Nephron progenitor cell (in vitro differentiated cells): ENCODE data around the gene S100A16.
"Not testable (repeated sequence)": the region's sequence is repeated elsewhere in the genome, so short reads cannot be mapped to it uniquely, and the experiment has no call there.

ENCODE experiments used
- DNase-seq: peaks from one replicate; pipeline ENCODE4 v3.0.0; 2021
- H3K27ac Mint-ChIP-seq: 2 replicates; pipeline ENCODE4 v1.8.0; 2021; ENCODE audit warnings: mild to moderate bottlenecking, moderate library complexity, mixed read lengths
- H3K27me3 Mint-ChIP-seq: 2 replicates; pipeline ENCODE4 v1.8.0; 2021; ENCODE audit warnings: mild to moderate bottlenecking, low read depth, mixed read lengths; ENCODE audit not compliant: poor library complexity
- H3K36me3 Mint-ChIP-seq: 2 replicates; pipeline ENCODE4 v1.8.0; 2021; ENCODE audit warnings: low read depth, mixed read lengths
- H3K4me1 Mint-ChIP-seq: 2 replicates; pipeline ENCODE4 v1.8.0; 2021; ENCODE audit warnings: mixed read lengths
- H3K4me3 Mint-ChIP-seq: 2 replicates; pipeline ENCODE4 v1.8.0; 2021; ENCODE audit warnings: mild to moderate bottlenecking, moderate library complexity, mixed read lengths
- H3K9me3 Mint-ChIP-seq: 2 replicates; pipeline ENCODE4 v1.8.0; 2021; ENCODE audit warnings: mild to moderate bottlenecking, moderate library complexity, mixed read lengths
- CTCF ChIP-seq: fragments of 200-600 bp; sonication (generic); IDR thresholded peaks from 2 replicates; pipeline ENCODE4 v1.5.0; 2021; ENCODE audit warnings: antibody characterized with exemption

Gene S100A16

DNA sequence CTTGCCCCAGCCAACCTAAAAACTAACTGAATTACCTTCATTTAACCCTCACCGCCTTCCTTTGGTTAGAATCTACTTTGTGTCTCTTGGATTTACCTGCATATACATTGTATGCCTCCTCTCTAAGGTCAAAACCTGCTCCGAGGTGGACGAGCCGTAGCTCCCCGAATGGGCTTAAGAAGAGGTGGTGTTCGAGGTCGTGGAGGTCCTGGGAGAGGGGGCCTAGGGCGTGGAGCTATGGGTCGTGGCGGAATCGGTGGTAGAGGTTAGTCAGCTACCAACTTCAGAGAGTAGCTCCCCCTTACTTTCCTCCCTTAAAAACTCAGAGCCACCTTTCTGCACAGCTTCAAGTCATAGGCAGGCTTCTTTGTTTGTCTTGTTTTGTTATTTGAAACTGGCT, 30.2 kb upstream of the S100A16 start:
- Mint-ChIP-seq H3K27ac (peak overlapping the region; percentile 52), H3K9me3 (no peaks in the 10 kb centered on the region), H3K27me3 (no peaks in the 10 kb centered on the region), H3K4me3 (no peak overlapping the region), H3K36me3 (peaks cover 79% of the 10 kb centered on the region), H3K4me1 (peaks cover 37% of the 10 kb centered on the region)
- no peak for DNase-seq
- TF ChIP-seq CTCF, result no peak

DNA sequence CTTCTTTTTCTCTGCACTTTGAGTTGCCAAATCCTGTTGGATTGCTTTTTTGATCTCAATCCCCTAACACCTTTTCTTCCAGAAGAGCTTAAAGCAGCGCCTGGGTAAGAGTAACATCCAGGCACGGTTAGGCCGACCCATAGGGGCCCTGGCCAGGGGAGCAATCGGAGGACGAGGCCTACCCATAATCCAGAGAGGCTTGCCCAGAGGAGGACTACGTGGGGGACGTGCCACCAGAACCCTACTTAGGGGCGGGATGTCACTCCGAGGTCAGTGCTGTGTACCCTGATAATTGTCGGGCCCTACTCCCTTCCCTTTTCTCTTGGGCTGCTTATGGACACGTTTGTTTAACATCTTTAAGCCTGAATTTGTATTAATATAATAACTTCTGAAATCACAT, 29.2 kb upstream of the S100A16 start:
- H3K4me3 Mint-ChIP-seq, result no peak overlapping the region
- no peak for DNase-seq
- H3K27ac Mint-ChIP-seq, result peak overlapping the region; percentile 45
- TF ChIP-seq CTCF, result no peak
- no peaks in the 10 kb centered on the region for H3K9me3 Mint-ChIP-seq
- peaks cover 83% of the 10 kb centered on the region for H3K36me3 Mint-ChIP-seq
- peaks cover 35% of the 10 kb centered on the region for H3K4me1 Mint-ChIP-seq
- H3K27me3 Mint-ChIP-seq, result no peaks in the 10 kb centered on the region

DNA sequence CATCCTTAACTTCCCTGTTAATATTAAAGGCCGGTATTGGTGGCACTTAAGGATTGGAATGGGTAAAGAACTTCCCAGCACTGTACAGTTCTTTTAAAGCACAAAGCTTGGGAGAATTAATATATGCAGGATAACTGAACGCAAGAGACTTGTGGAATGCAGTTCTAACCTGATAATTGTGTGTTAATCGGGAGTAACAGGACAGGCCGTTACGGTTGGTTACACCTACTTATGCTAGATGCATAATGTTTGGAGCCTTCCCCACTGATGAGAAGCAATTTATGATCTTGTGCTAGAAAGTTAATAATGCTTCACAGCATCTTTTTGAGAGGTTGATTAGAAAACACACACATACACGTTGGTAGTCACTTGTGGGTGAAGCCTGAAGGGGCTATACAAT, 27.9 kb upstream of the S100A16 start:
- DNase-seq, result no peak
- no peaks in the 10 kb centered on the region for H3K27me3 Mint-ChIP-seq
- no peak overlapping the region for H3K4me3 Mint-ChIP-seq
- no peak overlapping the region for H3K27ac Mint-ChIP-seq
- TF ChIP-seq CTCF, result no peak
- peaks cover 47% of the 10 kb centered on the region for H3K4me1 Mint-ChIP-seq
- no peaks in the 10 kb centered on the region for H3K9me3 Mint-ChIP-seq
- peaks cover 86% of the 10 kb centered on the region for H3K36me3 Mint-ChIP-seq

DNA sequence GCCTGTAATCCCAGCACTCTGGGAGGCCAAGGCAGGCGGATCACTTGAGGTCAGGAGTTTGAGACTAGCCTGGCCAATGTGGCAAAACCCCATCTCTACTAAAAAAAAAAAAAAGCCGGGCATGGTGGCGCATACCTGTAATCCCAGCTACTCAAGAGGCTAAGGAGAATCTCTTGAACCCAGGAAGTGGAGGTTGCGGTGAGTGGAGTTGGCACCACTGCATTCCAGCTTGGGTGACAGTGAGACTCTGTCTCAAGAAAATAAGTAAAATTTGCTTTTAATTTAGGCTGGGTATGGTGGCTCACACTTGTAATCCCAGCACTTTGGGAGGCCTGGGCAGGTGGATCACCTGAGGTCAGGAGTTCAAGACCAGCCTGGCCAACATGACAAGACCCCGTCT, 27.3 kb upstream of the S100A16 start:
- H3K27ac Mint-ChIP-seq, DNase-seq, H3K4me3 Mint-ChIP-seq, H3K27me3 Mint-ChIP-seq, H3K9me3 Mint-ChIP-seq: not testable (repeated sequence)
- H3K4me1 Mint-ChIP-seq, result peaks cover 52% of the 10 kb centered on the region
- H3K36me3 Mint-ChIP-seq, result peaks cover 84% of the 10 kb centered on the region

- H3K27me3 Mint-ChIP-seq, result no peaks in the 10 kb centered on the region
- no peaks in the 10 kb centered on the region for H3K9me3 Mint-ChIP-seq
- no peak for DNase-seq
- no peak overlapping the region for H3K27ac Mint-ChIP-seq
- no peak overlapping the region for H3K4me3 Mint-ChIP-seq
- H3K36me3 Mint-ChIP-seq, result peaks cover 78% of the 10 kb centered on the region
- no peak for TF ChIP-seq CTCF
- H3K4me1 Mint-ChIP-seq, result peaks cover 60% of the 10 kb centered on the region
These were observed 26.3 kb upstream of the S100A16 start for GRCh38 chr1:153639280-153639679.

GRCh38 chr1:153638261-153638660, 25.3 kb upstream of the S100A16 start:
- no peak for DNase-seq
- H3K27ac Mint-ChIP-seq, result no peak overlapping the region
- H3K9me3 Mint-ChIP-seq, result peaks cover 5% of the 10 kb centered on the region
- peaks cover 2% of the 10 kb centered on the region for H3K27me3 Mint-ChIP-seq
- H3K36me3 Mint-ChIP-seq, result peaks cover 70% of the 10 kb centered on the region
- H3K4me1 Mint-ChIP-seq, result peaks cover 60% of the 10 kb centered on the region
- no peak for TF ChIP-seq CTCF
- no peak overlapping the region for H3K4me3 Mint-ChIP-seq
